Stimulated activated naive CD8-positive, alpha-beta T cell treated with anti-CD3 and anti-CD28 coated beads, Interleukin-15, Interleukin-2, amounts not matched to agents 100 ng/mL and 50 ng/mL, for 24 hours (primary cell): ENCODE measurements around the gene ZNF540.
A peak's percentile ranks its signal among the peaks of the same experiment; 100 is the strongest.
"Not testable (repeated sequence)": the region's sequence is repeated elsewhere in the genome, so short reads cannot be mapped to it uniquely, and the experiment has no call there.

ENCODE experiments used
- H3K27ac Mint-ChIP-seq: one replicate; pipeline ENCODE4 v1.8.0; 2021; ENCODE audit warnings: mild to moderate bottlenecking, mixed read lengths
- H3K27me3 Mint-ChIP-seq: one replicate; pipeline ENCODE4 v1.8.0; 2021; ENCODE audit warnings: mixed read lengths
- H3K36me3 Mint-ChIP-seq: one replicate; pipeline ENCODE4 v1.8.0; 2021; ENCODE audit warnings: low read depth, mixed read lengths
- H3K4me1 Mint-ChIP-seq: one replicate; pipeline ENCODE4 v1.8.0; 2021; ENCODE audit warnings: low read depth, mixed read lengths
- H3K4me3 Mint-ChIP-seq: one replicate; pipeline ENCODE4 v1.8.0; 2021; ENCODE audit warnings: mild to moderate bottlenecking, mixed read lengths
- H3K9me3 Mint-ChIP-seq: one replicate; pipeline ENCODE4 v1.8.0; 2021; ENCODE audit warnings: mixed read lengths

Gene ZNF540

GRCh38 chr19:37655689-37656371 lies 61.2 kb downstream of the ZNF540 start:
- peaks cover 23% of the 10 kb centered on the region for H3K9me3 Mint-ChIP-seq
- H3K4me3 Mint-ChIP-seq = peak overlapping the region; percentile 94
- H3K27me3 Mint-ChIP-seq = no peaks in the 10 kb centered on the region
- peaks cover 37% of the 10 kb centered on the region for H3K4me1 Mint-ChIP-seq
- peak overlapping the region; percentile 93 for H3K27ac Mint-ChIP-seq
- peaks cover 39% of the 10 kb centered on the region for H3K36me3 Mint-ChIP-seq

GRCh38 chr19:37657157-37657556 lies 62.5 kb downstream of the ZNF540 start:
- peaks cover 37% of the 10 kb centered on the region for H3K4me1 Mint-ChIP-seq
- H3K9me3 Mint-ChIP-seq = peaks cover 23% of the 10 kb centered on the region
- H3K27ac Mint-ChIP-seq = peak overlapping the region; percentile 55
- H3K27me3 Mint-ChIP-seq = not testable (repeated sequence)
- peaks cover 37% of the 10 kb centered on the region for H3K36me3 Mint-ChIP-seq
- peak overlapping the region; percentile 94 for H3K4me3 Mint-ChIP-seq
